Skeletal muscle satellite cell (primary cell): Measurements from ENCODE around the gene TOMM20.
"Not testable (repeated sequence)": the region's sequence is repeated elsewhere in the genome, so short reads cannot be mapped to it uniquely, and the experiment has no call there.

Experiments
- H3K27me3 ChIP-seq: 2 replicates; pipeline ENCODE4 v1.7.0; 2013; ENCODE audit warnings: low read length; ENCODE audit not compliant: control insufficient read depth, insufficient read depth
- H3K36me3 ChIP-seq: 2 replicates; pipeline ENCODE4 v1.7.0; 2013; ENCODE audit warnings: mild to moderate bottlenecking, control low read depth, low read length; ENCODE audit not compliant: insufficient read depth
- H3K4me1 ChIP-seq: 2 replicates; pipeline ENCODE4 v1.7.0; 2013; ENCODE audit warnings: low read length; ENCODE audit not compliant: control insufficient read depth, insufficient read depth
- H3K4me2 ChIP-seq: 2 replicates; pipeline ENCODE4 v1.7.0; 2013; ENCODE audit warnings: mild to moderate bottlenecking, low read length
- H3K4me3 ChIP-seq: 2 replicates; pipeline ENCODE4 v1.7.0; 2013; ENCODE audit warnings: low read length
- H3K9ac ChIP-seq: 2 replicates; pipeline ENCODE4 v1.7.0; 2013; ENCODE audit warnings: mild to moderate bottlenecking, low read depth, low read length, moderate library complexity
- H3K9me3 ChIP-seq: replicated peaks from 2 replicates; pipeline ENCODE4 v1.7.0; 2013; ENCODE audit warnings: mild to moderate bottlenecking, control low read depth, low read length

Gene TOMM20

DNA sequence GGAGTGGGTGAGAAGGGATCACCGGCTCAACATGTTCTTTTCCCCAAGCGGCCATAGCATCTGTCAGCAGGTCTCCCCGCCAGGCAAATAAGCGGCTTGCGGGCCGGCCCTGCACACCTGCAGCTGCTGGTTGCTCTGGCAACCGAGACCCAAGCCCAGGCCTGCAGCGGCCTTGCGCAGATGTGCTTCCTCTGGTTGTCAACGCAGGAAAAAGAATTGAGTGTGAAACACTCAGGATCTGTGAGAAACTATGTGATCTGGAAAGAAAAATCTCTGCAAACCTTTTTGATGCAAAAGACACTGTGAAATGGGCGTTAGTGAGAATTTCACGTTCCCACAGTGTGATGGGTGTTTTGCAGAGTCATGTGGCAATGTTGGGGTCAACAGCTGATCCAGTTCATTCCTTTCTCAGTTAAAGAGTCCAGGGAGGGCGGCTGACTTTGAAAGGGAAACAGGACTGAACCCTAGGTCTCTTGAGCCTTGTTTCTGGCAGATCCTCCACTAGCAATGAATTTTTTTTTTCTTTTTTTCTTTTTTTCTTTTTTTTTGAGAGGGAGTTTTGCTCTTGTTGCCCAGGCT lies 28.4 kb downstream of the TOMM20 start:
- no peaks in the 10 kb centered on the region for H3K27me3 ChIP-seq
- H3K9ac ChIP-seq: no peak overlapping the region
- peaks cover 19% of the 10 kb centered on the region for H3K4me1 ChIP-seq
- no peaks in the 10 kb centered on the region for H3K36me3 ChIP-seq
- H3K4me3 ChIP-seq: no peak overlapping the region
- H3K4me2 ChIP-seq: no peak overlapping the region
- no peaks in the 10 kb centered on the region for H3K9me3 ChIP-seq

DNA sequence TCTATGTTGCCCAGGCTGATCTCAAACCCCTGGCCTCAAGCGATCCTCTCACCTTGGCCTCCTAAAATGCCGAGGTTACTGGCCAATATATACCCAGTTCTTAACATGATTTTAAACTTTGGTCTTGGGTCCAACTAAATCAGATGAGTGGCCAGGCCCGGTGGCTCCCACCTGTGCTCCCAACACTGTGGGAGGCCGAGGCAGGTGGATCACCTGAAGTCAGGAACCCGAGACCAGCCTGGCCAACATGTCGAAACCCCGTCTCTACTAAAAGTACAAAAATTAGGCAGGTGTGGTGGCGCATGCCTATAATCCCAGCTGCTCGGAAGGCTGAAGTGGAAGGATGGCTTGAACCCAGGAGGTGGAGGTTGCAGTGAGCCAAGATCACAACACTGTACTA lies 29.6 kb downstream of the TOMM20 start:
- Histone ChIP-seq H3K4me2 (no peak overlapping the region), H3K36me3 (no peaks in the 10 kb centered on the region), H3K9ac (no peak overlapping the region), H3K4me3 (no peak overlapping the region), H3K4me1 (peaks cover 11% of the 10 kb centered on the region), H3K27me3 (no peaks in the 10 kb centered on the region), H3K9me3 (no peaks in the 10 kb centered on the region)

DNA sequence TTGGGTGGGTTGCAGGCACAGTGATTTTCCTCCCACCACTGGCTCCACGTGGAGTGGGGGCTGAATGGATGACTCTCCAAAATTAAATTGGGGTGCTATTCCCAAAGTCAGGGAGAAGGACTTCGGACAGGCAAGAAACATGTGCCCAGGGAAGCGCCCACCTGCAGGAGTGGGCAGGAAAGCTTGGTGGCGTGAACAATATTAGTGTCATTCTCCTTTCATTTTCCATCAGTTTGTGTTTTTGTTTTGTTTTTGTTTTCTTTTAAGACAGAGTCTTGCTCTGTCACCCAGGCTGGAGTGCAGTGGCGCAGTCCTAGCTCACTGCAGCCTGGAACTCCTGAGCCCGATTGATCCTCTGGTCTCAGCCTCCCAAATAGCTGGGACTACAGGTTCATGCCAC lies 30.1 kb downstream of the TOMM20 start:
- H3K4me1 ChIP-seq: peaks cover 8% of the 10 kb centered on the region
- no peak overlapping the region for H3K9ac ChIP-seq
- H3K4me3 ChIP-seq: no peak overlapping the region
- H3K9me3 ChIP-seq: no peaks in the 10 kb centered on the region
- no peaks in the 10 kb centered on the region for H3K36me3 ChIP-seq
- H3K4me2 ChIP-seq: no peak overlapping the region
- H3K27me3 ChIP-seq: no peaks in the 10 kb centered on the region

DNA sequence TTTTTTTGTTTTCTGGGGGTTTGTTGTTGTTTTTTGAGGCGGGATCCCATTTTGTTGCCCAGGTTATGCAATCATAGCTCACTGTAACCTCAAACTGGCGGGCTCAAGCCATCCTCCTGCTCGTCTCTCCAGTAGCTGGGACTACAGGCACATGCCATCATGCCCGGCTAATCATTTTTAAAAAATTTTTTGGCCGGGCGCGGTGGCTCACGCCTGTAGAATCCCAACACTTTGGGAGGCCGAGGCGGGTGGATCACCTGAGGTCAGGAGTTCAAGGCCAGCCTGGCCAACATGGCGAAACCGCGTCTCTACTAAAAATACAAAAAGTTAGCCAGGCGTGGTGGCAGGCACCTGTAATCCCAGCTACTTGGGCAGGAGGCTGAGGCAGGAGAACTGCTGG lies 31.1 kb downstream of the TOMM20 start:
- H3K4me3 ChIP-seq, H3K9ac ChIP-seq, H3K27me3 ChIP-seq, H3K9me3 ChIP-seq, H3K4me2 ChIP-seq, H3K36me3 ChIP-seq: not testable (repeated sequence)
- peaks cover 10% of the 10 kb centered on the region for H3K4me1 ChIP-seq

DNA sequence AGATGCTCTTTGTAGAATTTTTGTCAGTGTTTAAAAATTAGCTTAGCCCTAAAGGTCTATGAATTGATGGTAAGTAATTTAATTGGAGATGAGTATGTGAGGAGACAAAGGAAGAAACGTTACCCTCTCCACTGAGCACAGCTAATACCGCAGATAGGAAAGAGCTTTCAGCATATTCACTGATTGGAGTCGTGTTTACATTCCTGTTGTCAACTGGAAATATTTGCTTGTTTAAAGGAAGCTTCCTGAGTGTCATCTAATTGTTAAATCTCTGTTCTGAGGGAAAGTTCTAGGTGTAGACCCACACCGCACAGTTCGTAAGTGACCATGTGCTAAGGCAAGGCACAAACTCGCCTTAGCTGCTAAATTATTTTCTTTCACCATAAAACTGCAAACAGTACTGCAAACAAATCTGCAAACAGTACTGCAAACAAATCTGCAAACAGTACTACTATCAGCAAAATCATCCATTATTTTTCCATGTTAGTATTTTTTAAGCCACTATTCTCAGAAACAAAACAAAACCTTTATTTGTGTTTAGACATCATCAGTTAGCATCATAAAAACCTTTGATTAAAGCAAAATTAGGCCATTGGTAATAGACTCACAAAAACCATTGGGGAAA lies 32.6 kb downstream of the TOMM20 start:
- Histone ChIP-seq H3K4me1 (peaks cover 4% of the 10 kb centered on the region), H3K27me3 (no peaks in the 10 kb centered on the region), H3K9me3 (no peaks in the 10 kb centered on the region), H3K36me3 (no peaks in the 10 kb centered on the region), H3K9ac (no peak overlapping the region), H3K4me3 (no peak overlapping the region), H3K4me2 (no peak overlapping the region)

DNA sequence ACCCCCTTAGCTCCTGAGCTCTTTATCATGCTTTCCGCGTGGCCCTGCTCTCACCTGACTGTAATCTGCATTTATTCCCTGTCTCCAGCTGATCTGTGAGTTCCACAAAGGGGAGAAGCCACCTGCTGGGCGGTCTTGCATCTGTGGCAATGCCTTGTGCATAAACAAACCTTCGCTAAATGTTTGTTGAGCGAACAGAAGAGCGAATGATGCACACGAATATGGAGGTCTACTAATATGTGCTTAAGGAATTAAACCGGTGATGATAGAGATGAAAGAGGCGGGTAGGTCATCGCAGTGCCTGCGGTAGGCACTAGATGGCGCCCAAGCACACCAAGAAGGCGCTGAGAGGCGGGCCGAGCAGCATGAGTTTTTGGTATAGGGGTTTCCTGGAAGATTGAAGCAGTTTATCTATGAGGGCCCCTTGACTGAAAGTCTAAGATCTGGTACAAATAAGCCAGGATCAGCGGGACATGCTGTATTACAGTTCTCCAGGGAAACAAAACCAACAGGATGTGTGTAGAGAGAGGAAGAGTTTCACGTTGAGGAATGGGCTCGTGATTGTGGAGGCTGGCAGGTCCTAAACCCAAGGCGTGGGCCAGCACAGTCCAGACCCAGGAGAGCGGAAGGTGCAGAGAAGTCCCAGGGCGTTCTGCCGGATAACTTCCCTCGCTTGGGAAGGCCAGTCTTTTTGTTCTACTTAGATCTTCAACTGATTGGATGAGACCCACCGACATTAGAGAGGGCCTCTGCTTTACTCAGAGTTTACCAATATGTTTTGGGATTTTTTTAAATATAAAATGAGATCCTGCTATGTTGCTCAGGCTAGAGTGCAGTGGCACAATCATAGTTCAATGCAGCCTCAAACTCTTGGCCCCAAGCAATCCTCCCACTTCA lies 34.7 kb downstream of the TOMM20 start:
- no peaks in the 10 kb centered on the region for H3K9me3 ChIP-seq
- H3K27me3 ChIP-seq: no peaks in the 10 kb centered on the region
- H3K4me2 ChIP-seq: peak overlapping the region; percentile 27
- H3K4me1 ChIP-seq: peaks cover 4% of the 10 kb centered on the region
- H3K9ac ChIP-seq: no peak overlapping the region
- H3K36me3 ChIP-seq: no peaks in the 10 kb centered on the region
- no peak overlapping the region for H3K4me3 ChIP-seq

DNA sequence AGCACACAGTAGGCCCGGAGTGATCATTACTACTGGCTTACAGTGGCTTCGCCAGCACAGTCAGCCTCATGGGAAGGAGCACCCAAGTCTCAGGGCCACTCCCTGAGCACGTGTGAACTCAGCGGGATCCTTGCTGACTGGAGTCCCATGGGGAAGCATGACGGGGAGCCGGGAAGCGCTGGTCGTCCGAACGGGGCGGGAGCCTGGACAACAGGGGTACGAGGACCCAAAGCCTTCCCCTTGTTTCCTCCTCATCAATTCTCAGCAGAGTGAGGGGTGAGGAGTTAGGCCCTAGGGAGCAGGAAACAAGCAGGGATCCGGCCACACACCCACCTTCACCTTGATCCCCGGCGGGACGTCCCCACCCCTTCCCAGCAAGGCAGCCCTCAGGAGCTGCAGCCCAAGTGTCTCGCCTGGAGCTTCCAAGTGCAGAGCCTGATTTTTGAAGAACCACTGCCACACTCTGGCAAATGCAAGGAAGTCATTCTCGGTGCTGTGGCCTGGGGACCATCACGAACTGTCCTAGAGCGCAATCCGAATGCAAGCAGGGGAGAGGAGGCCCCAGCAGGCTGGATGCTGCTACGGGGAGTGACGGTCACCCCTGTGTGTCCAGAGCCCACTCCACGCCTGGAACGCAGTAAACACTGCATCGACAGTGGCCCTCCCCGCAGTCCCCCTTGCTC lies 35.5 kb downstream of the TOMM20 start:
- Histone ChIP-seq H3K4me3 (no peak overlapping the region), H3K4me2 (peak overlapping the region; percentile 27), H3K4me1 (peaks cover 4% of the 10 kb centered on the region), H3K27me3 (no peaks in the 10 kb centered on the region), H3K36me3 (no peaks in the 10 kb centered on the region), H3K9me3 (no peaks in the 10 kb centered on the region), H3K9ac (no peak overlapping the region)

DNA sequence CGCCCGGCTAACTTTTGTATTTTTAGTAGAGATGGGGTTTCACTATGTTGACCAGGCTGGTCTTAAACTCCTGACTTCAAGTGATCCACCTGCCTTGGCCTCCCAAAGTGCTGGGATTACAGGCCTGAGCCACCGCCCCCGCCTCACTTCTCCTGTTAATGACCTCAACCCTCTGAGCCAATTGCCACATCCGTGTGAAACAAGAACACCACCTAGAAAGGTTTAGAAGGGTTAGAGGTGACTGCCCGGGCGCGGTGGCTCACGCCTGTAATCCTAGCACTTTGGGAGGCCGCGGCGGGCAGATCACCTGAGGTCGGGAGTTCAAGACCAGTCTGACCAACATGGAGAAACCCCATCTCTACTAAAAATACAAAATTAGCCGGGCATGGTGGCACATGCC lies 36.2 kb downstream of the TOMM20 start:
- not testable (repeated sequence) for H3K9ac ChIP-seq, H3K4me3 ChIP-seq, H3K4me1 ChIP-seq, H3K27me3 ChIP-seq, H3K36me3 ChIP-seq, H3K4me2 ChIP-seq, H3K9me3 ChIP-seq

DNA sequence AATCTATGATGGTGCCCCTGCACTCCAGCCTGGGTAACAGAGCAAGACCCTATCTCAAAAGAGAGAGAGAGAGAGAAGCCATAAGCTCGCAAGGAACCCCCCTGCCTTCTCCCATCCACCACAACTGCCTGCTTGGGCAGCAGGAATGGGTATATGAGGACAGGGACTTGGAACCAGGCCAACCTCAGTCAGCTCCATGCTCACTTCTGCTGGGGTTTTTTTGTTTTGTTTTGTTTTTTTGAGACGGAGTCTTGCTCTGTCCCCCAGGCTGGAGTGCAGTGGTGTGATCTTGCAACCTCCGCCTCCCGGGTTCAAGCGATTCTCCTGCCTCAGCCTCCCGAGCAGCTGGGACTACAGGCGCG lies 36.6 kb downstream of the TOMM20 start:
- H3K4me2 ChIP-seq, H3K4me1 ChIP-seq, H3K9ac ChIP-seq, H3K27me3 ChIP-seq, H3K9me3 ChIP-seq, H3K4me3 ChIP-seq, H3K36me3 ChIP-seq: not testable (repeated sequence)

DNA sequence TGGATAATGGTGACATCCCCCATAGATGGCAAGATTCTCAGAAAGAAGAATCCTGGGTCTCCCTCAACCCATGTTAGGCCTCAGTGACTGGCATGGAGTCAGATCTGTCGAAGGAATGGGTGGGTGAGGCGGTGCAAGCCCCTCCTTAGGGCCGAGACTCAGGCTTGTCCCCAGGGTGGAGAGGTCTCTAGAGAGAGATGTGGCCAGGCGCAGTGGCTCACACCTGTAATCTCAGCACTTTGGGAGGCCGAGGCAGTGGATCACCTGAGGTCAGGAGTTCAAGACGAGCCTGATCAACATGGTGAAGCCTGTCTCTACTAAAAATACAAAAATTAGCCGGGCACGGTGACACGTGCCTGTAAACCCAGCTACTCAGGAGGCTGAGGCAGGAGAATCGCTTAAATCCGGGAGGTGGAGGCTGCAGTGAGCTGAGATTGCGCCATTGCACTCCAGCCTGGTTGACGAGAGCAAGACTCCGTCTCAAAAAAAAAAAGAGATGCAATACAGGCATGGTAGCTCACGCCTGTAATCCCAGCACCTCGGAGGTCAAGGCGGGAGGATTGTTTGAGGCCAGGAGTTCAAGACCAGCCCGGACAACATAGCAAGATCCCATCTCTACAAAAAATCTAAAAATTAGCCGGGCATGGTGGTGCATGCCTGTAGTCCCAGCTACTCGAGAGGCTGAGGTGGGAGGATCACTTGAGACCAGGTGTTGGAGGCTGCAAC lies 37.2 kb downstream of the TOMM20 start:
- not testable (repeated sequence) for H3K4me2 ChIP-seq, H3K4me3 ChIP-seq

DNA sequence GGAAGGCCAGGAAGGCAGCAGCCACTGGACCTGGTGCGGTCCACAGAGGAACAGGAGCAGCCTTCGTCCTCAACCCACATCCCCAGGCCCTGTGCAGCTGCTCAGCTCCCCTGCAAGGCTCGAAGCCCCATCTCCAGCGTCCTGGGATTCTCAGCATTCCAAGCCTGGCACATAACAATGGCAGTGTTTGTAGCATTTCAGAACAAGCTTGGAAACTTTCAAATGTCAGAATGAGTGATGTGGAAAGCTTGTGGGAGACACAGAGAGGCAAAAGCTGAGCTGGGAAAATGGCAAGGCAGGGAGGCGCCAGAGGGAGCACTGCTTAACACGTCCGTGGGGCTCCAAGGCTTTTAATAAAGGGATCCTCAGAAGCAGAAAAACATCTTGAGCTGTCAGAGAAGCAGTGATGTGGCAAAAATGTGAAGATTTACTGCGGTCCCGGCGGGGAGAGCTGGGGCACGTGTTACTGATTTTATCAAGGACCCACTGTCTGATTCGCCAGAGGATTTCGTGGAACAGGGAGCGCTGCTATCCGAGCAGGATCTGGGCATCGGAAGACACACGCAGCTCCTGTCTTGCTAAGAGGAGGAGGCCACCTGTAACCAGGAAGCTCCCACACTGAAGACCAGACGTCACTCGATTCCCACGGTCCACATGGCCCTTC lies 38.1 kb downstream of the TOMM20 start:
- Histone ChIP-seq H3K36me3 (no peaks in the 10 kb centered on the region), H3K4me2 (no peak overlapping the region), H3K9me3 (no peaks in the 10 kb centered on the region), H3K4me3 (no peak overlapping the region), H3K4me1 (peaks cover 4% of the 10 kb centered on the region), H3K9ac (no peak overlapping the region), H3K27me3 (no peaks in the 10 kb centered on the region)

More for the DNA sequence above, 37.2 kb downstream of the TOMM20 start:
- not testable (repeated sequence) for H3K9me3 ChIP-seq, H3K9ac ChIP-seq, H3K36me3 ChIP-seq, H3K27me3 ChIP-seq, H3K4me1 ChIP-seq
